Activated CD8-positive, alpha-beta memory T cell treated with anti-CD3 and anti-CD28 coated beads, Interleukin-2, amount 10 ng/mL, durations not matched to agents 7 days and 5 days (primary cell): ENCODE results near the gene PARVG. TPM values are rescaled to one million over a fixed set of nuclear protein-coding genes. Genes with fewer than 3 reads are reported as not detected.

ENCODE experiments used
- ATAC-seq: fragments of 150-1000 bp; cut with Tn5 transposase; one replicate; pipeline ENCODE4 v1.10.0; 2021; ENCODE audit warnings: moderate library complexity
- CTCF ChIA-PET: fragments of 350-600 bp; sonication (Branson Sonifier 250); formaldehyde crosslinking; loops from one replicate; lab custom pipeline; 2021; ENCODE audit warnings: antibody characterized with exemption; lab: Charles Lee
- DNase-seq: peaks from one replicate; pipeline ENCODE4 v3.0.0-alpha.2; 2020
- H3K27ac Mint-ChIP-seq: one replicate; pipeline ENCODE4 v1.8.0; 2021; ENCODE audit warnings: mild to moderate bottlenecking, mixed read lengths
- H3K27me3 Mint-ChIP-seq: one replicate; pipeline ENCODE4 v1.8.0; 2021; ENCODE audit warnings: mixed read lengths
- H3K36me3 Mint-ChIP-seq: one replicate; pipeline ENCODE4 v1.8.0; 2021; ENCODE audit warnings: mild to moderate bottlenecking, mixed read lengths
- H3K4me1 Mint-ChIP-seq: one replicate; pipeline ENCODE4 v1.8.0; 2021; ENCODE audit warnings: mixed read lengths
- H3K4me3 Mint-ChIP-seq: one replicate; pipeline ENCODE4 v1.8.0; 2021; ENCODE audit warnings: mild to moderate bottlenecking, moderate library complexity, mixed read lengths
- H3K9me3 Mint-ChIP-seq: one replicate; pipeline ENCODE4 v1.8.0; 2022; ENCODE audit warnings: low read depth, mixed read lengths
- total RNA-seq, 2 experiments: library from RNA; stranded (reverse); gene quantifications; one replicate each; pipeline ENCODE4 v1.2.3, GENCODE V29; 2021

Gene PARVG
- total RNA-seq, 2 experiments from 2014 or later: 125 to 170 TPM

- no peaks in the 10 kb centered on the region for H3K4me1 Mint-ChIP-seq
- peaks cover 4% of the 10 kb centered on the region for H3K36me3 Mint-ChIP-seq
- no peaks in the 10 kb centered on the region for H3K27me3 Mint-ChIP-seq
- no peak for DNase-seq
- CTCF ChIA-PET: no interaction called here
- no peak for ATAC-seq
- H3K4me3 Mint-ChIP-seq: no peak overlapping the region
- H3K27ac Mint-ChIP-seq: no peak overlapping the region
- peaks cover 4% of the 10 kb centered on the region for H3K9me3 Mint-ChIP-seq
Observed at GRCh38 chr22:44144046-44144569, 36.6 kb upstream of the PARVG start.

DNA sequence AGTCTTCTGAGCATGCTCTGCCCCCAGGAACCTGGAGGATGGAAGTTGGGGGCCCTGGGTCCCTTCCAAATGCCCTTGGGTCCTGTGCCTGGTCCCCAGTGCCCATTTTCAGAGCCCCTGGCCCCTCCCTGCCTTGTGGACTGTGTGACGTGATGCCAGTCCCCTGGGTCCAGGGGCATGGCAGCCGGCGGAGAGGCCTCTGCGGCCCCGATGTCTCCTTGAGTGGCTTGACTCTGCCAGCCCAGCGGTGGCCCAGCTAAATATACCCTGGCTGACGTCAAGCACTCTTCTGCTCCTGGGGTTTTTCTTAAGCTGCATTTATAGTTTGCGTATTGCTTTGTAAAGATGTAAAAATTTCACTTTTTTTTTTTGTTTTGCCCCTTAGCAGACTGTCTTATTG is 35.2 kb upstream of the PARVG start:
- CTCF ChIA-PET: no interaction called here

GRCh38 chr22:44146088-44146861 is 34.5 kb upstream of the PARVG start:
- Mint-ChIP-seq H3K27me3 (no peaks in the 10 kb centered on the region), H3K9me3 (peaks cover 4% of the 10 kb centered on the region), H3K27ac (peak overlapping the region; percentile 2), H3K4me1 (no peaks in the 10 kb centered on the region), H3K4me3 (no peak overlapping the region), H3K36me3 (peaks cover 6% of the 10 kb centered on the region)
- no peak for ATAC-seq
- DNase-seq: no peak
- CTCF ChIA-PET: no interaction called here

More for the DNA sequence above, 35.2 kb upstream of the PARVG start:
- no peak for ATAC-seq
- Mint-ChIP-seq H3K9me3 (peaks cover 4% of the 10 kb centered on the region), H3K27me3 (no peaks in the 10 kb centered on the region), H3K4me1 (no peaks in the 10 kb centered on the region), H3K27ac (no peak overlapping the region), H3K4me3 (no peak overlapping the region), H3K36me3 (peaks cover 4% of the 10 kb centered on the region)
- no peak for DNase-seq

DNA sequence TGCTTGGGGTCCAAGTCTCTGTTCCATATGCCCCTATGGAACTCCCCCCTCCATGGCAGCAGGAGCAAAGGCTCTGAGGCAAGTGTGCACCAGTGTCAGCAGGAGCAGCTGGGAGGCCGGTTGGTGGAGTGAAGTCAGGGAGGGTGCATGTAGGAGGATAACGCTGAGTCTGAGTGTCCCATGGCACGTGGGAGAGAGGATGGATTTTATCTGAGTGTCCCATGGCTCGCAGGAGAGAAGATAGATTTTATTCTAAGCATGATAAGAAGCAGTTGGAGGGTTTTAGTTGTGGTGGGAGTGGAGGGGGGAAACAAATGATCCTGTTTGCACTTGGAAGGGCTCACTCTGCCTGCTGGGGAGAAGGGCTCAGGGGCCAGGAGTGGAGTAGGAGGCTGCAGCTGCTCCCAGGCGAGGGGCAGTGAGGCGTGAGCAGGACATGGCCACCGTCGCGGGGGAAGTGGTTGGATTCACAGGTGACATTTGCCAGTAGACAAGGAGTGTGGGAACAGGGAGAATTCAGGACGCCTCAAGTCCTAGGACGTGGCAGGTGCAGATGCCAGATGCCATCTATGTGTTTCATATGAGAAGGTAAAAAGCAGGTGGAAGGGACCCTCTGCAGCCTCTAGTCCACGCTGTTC is 33.6 kb upstream of the PARVG start:
- Mint-ChIP-seq H3K4me1 (no peaks in the 10 kb centered on the region), H3K4me3 (no peak overlapping the region), H3K27ac (no peak overlapping the region), H3K36me3 (peaks cover 8% of the 10 kb centered on the region), H3K9me3 (peaks cover 4% of the 10 kb centered on the region), H3K27me3 (no peaks in the 10 kb centered on the region)
- CTCF ChIA-PET: no interaction called here
- ATAC-seq (no peak), DNase-seq (no peak)

DNA sequence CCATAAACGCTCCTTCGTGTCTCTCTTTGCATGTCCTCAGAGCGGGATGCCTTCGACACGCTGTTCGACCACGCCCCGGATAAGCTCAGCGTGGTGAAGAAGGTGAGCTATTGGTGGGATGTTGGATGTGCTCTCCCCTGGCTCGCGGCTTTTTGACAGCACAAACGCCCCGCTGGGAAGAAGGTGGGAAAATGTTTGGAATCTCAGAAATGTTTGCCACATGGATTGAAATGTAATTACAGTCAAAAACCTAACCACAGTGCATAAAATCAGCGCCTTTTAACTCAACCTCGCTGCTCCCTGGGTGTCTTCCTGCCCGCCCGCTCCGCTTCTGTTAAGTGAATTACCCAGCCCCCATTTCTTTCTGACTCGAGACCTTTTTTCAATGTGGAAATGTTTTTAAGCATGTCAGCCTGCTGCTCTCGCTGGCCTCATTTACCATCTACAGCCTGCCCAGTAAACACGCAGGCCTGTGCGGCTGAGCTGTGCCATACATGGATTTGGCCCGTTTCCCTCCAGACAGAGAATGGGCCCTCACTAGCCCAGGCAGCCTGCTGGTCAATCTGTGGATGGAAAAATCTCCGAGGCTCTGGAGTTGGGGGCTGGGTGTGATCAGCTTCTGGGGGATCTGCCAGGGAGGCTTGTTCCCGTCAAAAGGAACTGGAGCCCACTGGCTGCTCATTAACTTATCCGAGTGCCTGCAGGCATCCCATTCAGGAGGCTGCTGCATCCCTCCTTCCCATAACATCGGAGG is 32.7 kb upstream of the PARVG start:
- Mint-ChIP-seq H3K36me3 (peaks cover 10% of the 10 kb centered on the region), H3K9me3 (peaks cover 4% of the 10 kb centered on the region), H3K4me1 (no peaks in the 10 kb centered on the region), H3K4me3 (no peak overlapping the region), H3K27me3 (no peaks in the 10 kb centered on the region), H3K27ac (no peak overlapping the region)
- CTCF ChIA-PET: no interaction called here
- no peak for DNase-seq
- ATAC-seq: no peak

DNA sequence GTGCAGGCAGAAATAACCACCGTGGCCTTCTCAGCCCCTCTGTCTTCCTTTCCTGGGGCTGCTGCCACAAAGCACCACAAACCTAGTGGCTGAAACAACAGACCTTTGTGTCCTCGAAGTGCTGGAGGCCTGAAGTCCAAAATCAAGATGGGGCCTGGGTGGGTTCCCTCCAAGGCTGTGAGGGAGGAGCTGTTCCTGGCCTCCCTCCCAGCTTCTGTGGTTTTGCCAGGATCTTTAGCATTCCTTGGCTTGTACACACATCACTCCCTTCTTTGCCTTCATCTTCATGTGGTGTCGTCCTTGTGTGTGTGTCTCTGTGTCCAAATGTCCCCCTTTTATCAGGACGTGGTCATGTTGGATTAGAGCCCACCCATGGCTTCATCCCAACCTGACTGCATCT is 29.0 kb upstream of the PARVG start:
- no peak overlapping the region for H3K4me3 Mint-ChIP-seq
- DNase-seq (no peak), ATAC-seq (no peak)
- peaks cover 6% of the 10 kb centered on the region for H3K36me3 Mint-ChIP-seq
- CTCF ChIA-PET: no interaction called here
- H3K9me3 Mint-ChIP-seq: no peaks in the 10 kb centered on the region
- H3K27ac Mint-ChIP-seq: no peak overlapping the region
- H3K4me1 Mint-ChIP-seq: no peaks in the 10 kb centered on the region
- no peaks in the 10 kb centered on the region for H3K27me3 Mint-ChIP-seq

GRCh38 chr22:44153710-44154109 is 27.0 kb upstream of the PARVG start:
- Mint-ChIP-seq H3K36me3 (peaks cover 10% of the 10 kb centered on the region), H3K4me3 (no peak overlapping the region), H3K9me3 (no peaks in the 10 kb centered on the region), H3K27me3 (no peaks in the 10 kb centered on the region), H3K27ac (no peak overlapping the region), H3K4me1 (no peaks in the 10 kb centered on the region)
- no peak for DNase-seq
- CTCF ChIA-PET: no interaction called here
- ATAC-seq: no peak

DNA sequence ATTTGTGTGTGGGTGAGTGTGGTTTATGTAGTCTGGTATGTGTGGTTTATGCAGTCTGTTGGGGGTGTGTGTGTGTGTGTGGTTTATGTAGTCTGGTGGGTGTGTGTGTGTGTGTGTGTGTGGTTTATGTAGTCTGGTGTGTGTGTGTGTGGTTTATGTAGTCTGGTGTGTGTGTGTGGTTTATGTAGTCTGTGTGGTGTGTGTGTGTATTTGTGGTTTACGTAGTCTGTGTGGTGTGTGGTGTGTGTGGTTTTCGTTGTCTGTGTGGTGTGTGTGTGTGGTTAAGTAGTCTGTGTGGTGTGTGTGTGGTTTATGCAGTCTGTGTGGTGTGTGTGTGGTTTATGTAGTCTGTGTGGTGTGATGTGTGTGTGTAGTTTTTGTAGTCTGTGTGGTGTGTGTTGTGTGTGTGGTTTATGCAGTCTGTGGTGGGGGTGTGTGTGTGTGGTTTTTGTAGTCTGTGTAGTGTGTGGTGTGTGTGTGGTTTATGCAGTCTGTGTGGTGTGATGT is 26.2 kb upstream of the PARVG start:
- no peak for ATAC-seq

GRCh38 chr22:44155115-44155514 is 25.6 kb upstream of the PARVG start:
- Mint-ChIP-seq H3K9me3 (no peaks in the 10 kb centered on the region), H3K4me3 (no peak overlapping the region), H3K27me3 (no peaks in the 10 kb centered on the region), H3K4me1 (no peaks in the 10 kb centered on the region), H3K27ac (no peak overlapping the region), H3K36me3 (peaks cover 10% of the 10 kb centered on the region)
- ATAC-seq: no peak
- CTCF ChIA-PET: no interaction called here
- DNase-seq: no peak

More for the DNA sequence above, 26.2 kb upstream of the PARVG start:
- no peaks in the 10 kb centered on the region for H3K27me3 Mint-ChIP-seq
- H3K4me1 Mint-ChIP-seq: no peaks in the 10 kb centered on the region
- CTCF ChIA-PET: no interaction called here
- H3K27ac Mint-ChIP-seq: no peak overlapping the region
- no peaks in the 10 kb centered on the region for H3K9me3 Mint-ChIP-seq
- H3K36me3 Mint-ChIP-seq: peaks cover 10% of the 10 kb centered on the region
- no peak for DNase-seq
- no peak overlapping the region for H3K4me3 Mint-ChIP-seq

GRCh38 chr22:44157916-44158618 is 22.7 kb upstream of the PARVG start:
- ATAC-seq (no peak), DNase-seq (no peak)
- CTCF ChIA-PET: no interaction called here
- Mint-ChIP-seq H3K9me3 (no peaks in the 10 kb centered on the region), H3K27ac (no peak overlapping the region), H3K4me3 (no peak overlapping the region), H3K36me3 (peaks cover 4% of the 10 kb centered on the region), H3K4me1 (no peaks in the 10 kb centered on the region), H3K27me3 (no peaks in the 10 kb centered on the region)

DNA sequence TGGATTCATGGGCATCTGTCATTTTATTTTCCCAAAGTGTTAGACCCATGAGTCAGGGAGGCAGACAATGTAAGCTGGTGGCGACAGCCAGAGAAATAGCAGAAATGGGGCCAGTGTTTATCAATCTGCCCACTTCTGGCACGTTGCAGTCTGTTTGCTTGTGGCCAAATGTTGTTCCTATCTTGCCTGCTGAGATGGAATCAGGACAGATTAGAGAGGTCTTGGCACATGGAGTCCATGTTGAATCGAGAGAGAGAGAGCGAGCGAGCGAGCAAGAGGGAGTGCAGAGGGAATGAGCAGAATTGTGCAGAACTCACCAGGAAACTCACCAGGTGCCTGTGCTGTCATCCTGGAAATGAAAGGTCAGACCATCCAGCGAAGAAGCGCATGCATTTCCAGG is 21.9 kb upstream of the PARVG start:
- Mint-ChIP-seq H3K4me3 (no peak overlapping the region), H3K4me1 (no peaks in the 10 kb centered on the region), H3K27me3 (no peaks in the 10 kb centered on the region), H3K27ac (no peak overlapping the region), H3K9me3 (no peaks in the 10 kb centered on the region), H3K36me3 (peaks cover 4% of the 10 kb centered on the region)
- ATAC-seq: no peak
- CTCF ChIA-PET: no interaction called here
- DNase-seq: no peak

- Mint-ChIP-seq H3K4me1 (no peaks in the 10 kb centered on the region), H3K27me3 (no peaks in the 10 kb centered on the region), H3K4me3 (no peak overlapping the region), H3K36me3 (peaks cover 4% of the 10 kb centered on the region), H3K27ac (no peak overlapping the region), H3K9me3 (no peaks in the 10 kb centered on the region)
- DNase-seq: no peak
- CTCF ChIA-PET: no interaction called here
- no peak for ATAC-seq
Observed at GRCh38 chr22:44159221-44159620, 21.5 kb upstream of the PARVG start.

DNA sequence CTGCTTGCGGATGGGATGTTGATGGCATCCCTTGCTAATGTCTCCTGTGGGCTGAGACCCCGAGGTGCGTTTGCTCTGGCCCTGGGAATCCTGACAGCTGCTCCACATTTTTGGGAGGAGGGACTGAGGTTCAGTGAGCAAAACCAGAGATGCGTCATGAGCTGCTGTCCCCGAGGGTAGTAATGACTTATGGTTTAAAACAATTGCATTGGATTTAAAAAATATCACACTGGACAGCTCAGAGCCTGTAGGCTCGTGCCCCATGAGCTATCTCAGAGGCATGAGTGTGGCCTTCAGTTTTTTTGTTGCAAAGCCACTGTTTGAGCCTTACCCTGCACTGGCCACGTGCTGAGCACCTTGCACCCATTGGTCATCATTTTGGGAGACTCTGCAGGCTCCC is 20.9 kb upstream of the PARVG start:
- peaks cover 4% of the 10 kb centered on the region for H3K36me3 Mint-ChIP-seq
- no peaks in the 10 kb centered on the region for H3K9me3 Mint-ChIP-seq
- H3K27me3 Mint-ChIP-seq: no peaks in the 10 kb centered on the region
- no peak overlapping the region for H3K4me3 Mint-ChIP-seq
- CTCF ChIA-PET: no interaction called here
- ATAC-seq: no peak
- no peak overlapping the region for H3K27ac Mint-ChIP-seq
- no peak for DNase-seq
- no peaks in the 10 kb centered on the region for H3K4me1 Mint-ChIP-seq
